ENCODE measurements around the gene NRP1.

The NRP1 gene

GRCh38 chr10:33368086-33368485, 33.6 kb upstream of the NRP1 start:
- H3K9me3 ChIP-seq (ENCODE audit: control insufficient read depth in 1 of 2, low read length in 2 of 2): peaks cover 0 to 8% of the 10 kb centered on the region in 2 donors
- no peak overlapping the region for H3K27ac ChIP-seq (ENCODE audit: low read length)
- no peaks in the 10 kb centered on the region for H3K4me1 ChIP-seq (ENCODE audit: control insufficient read depth in 1 of 2, insufficient read depth in 2 of 2, low read length in 2 of 2)
- H3K27me3 ChIP-seq (ENCODE audit: low read depth, low read length): no peaks in the 10 kb centered on the region
- H3K36me3 ChIP-seq (ENCODE audit: control insufficient read depth in 1 of 2, insufficient read depth in 2 of 2, low read length in 2 of 2): no peaks in the 10 kb centered on the region
- no peak overlapping the region for H3K4me3 ChIP-seq (ENCODE audit: low read depth in 1 of 2, low read length in 2 of 2)

GRCh38 chr10:33365871-33366411, 31.5 kb upstream of the NRP1 start:
- Histone ChIP-seq H3K9me3 (ENCODE audit: control insufficient read depth in 1 of 2, low read length in 2 of 2) (peaks cover 0 to 8% of the 10 kb centered on the region in 2 donors), H3K4me1 (ENCODE audit: control insufficient read depth in 1 of 2, insufficient read depth in 2 of 2, low read length in 2 of 2) (no peaks in the 10 kb centered on the region), H3K4me3 (ENCODE audit: low read depth in 1 of 2, low read length in 2 of 2) (no peak overlapping the region), H3K27ac (ENCODE audit: low read length) (no peak overlapping the region), H3K27me3 (ENCODE audit: low read depth, low read length) (no peaks in the 10 kb centered on the region), H3K36me3 (ENCODE audit: control insufficient read depth in 1 of 2, insufficient read depth in 2 of 2, low read length in 2 of 2) (no peaks in the 10 kb centered on the region)

DNA sequence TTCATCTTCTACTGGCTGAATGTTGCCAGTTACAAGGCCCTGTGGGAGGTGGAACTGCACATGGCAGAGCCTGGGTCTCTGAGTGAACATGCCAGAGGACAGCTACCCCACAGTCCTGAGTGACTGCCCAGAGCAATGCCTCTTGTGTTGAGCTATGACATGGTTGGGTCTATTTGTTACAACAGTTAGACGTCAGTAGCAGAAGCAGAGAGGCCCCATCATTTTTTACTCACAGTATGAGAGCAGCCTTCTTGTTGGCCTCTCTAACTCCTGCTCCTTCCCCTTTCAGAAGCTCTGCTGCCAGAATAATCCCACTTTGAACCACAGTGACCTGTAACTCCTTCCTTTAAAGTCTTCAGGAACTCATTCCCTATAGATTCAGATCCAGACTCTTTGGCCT, 30.8 kb upstream of the NRP1 start:
- H3K9me3 ChIP-seq (ENCODE audit: control insufficient read depth in 1 of 2, low read length in 2 of 2): peaks cover 0 to 8% of the 10 kb centered on the region in 2 donors
- H3K27me3 ChIP-seq (ENCODE audit: low read depth, low read length): no peaks in the 10 kb centered on the region
- no peak overlapping the region for H3K27ac ChIP-seq (ENCODE audit: low read length)
- no peaks in the 10 kb centered on the region for H3K4me1 ChIP-seq (ENCODE audit: control insufficient read depth in 1 of 2, insufficient read depth in 2 of 2, low read length in 2 of 2)
- H3K4me3 ChIP-seq (ENCODE audit: low read depth in 1 of 2, low read length in 2 of 2): no peak overlapping the region
- H3K36me3 ChIP-seq (ENCODE audit: control insufficient read depth in 1 of 2, insufficient read depth in 2 of 2, low read length in 2 of 2): no peaks in the 10 kb centered on the region

GRCh38 chr10:33363106-33363505, 28.6 kb upstream of the NRP1 start:
- H3K27ac ChIP-seq (ENCODE audit: low read length): no peak overlapping the region
- H3K27me3 ChIP-seq (ENCODE audit: low read depth, low read length): no peaks in the 10 kb centered on the region
- no peak overlapping the region for H3K4me3 ChIP-seq (ENCODE audit: low read depth in 1 of 2, low read length in 2 of 2)
- H3K4me1 ChIP-seq (ENCODE audit: control insufficient read depth in 1 of 2, insufficient read depth in 2 of 2, low read length in 2 of 2): no peaks in the 10 kb centered on the region
- no peaks in the 10 kb centered on the region for H3K36me3 ChIP-seq (ENCODE audit: control insufficient read depth in 1 of 2, insufficient read depth in 2 of 2, low read length in 2 of 2)
- peaks cover 0 to 8% of the 10 kb centered on the region in 2 donors for H3K9me3 ChIP-seq (ENCODE audit: control insufficient read depth in 1 of 2, low read length in 2 of 2)

DNA sequence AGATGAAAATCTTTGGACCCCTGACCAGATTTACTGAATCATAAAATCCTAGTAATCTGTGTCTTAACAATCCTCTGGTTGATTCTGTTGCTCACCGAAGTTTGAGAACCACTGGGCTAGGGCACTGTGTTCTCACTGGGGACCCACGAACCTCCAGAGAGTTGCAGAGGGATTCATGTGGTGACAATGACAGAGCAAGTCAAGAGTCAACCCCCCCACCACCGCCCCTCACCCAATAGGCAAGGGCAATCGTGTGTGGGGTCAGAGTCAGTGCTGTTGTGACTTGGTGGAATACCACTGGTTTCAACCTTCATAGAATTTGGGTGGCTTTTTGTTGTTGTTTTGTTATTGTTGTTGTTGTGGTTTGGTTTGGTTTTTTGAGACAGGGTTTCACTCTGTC, 23.5 kb upstream of the NRP1 start:
- H3K9me3 ChIP-seq (ENCODE audit: control insufficient read depth in 1 of 2, low read length in 2 of 2): no peaks in the 10 kb centered on the region
- no peaks in the 10 kb centered on the region for H3K27me3 ChIP-seq (ENCODE audit: low read depth, low read length)
- H3K36me3 ChIP-seq (ENCODE audit: control insufficient read depth in 1 of 2, insufficient read depth in 2 of 2, low read length in 2 of 2): no peaks in the 10 kb centered on the region
- no peak overlapping the region for H3K27ac ChIP-seq (ENCODE audit: low read length)
- H3K4me1 ChIP-seq (ENCODE audit: control insufficient read depth in 1 of 2, insufficient read depth in 2 of 2, low read length in 2 of 2): no peaks in the 10 kb centered on the region
- H3K4me3 ChIP-seq (ENCODE audit: low read depth in 1 of 2, low read length in 2 of 2): no peak overlapping the region

DNA sequence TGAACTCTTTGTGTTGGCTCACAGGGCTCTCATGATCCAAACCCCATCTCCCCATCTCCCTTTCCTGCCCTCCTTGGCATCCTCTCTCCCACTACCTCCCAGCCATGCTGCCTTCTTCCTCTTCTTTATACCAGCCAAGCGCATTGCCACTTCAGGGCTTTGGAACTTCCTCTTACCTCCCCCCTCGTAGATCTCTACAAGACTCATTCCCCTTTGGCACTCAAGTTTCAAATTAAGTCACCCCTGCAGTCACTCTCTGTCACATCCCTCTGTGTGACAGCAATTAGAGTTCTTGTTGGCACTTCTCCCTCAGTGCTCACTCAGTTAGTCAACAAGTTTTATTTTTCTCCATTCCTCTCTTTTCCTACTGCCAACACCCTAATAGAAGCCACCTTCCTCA, 20.8 kb upstream of the NRP1 start:
- no peaks in the 10 kb centered on the region for H3K27me3 ChIP-seq (ENCODE audit: low read depth, low read length)
- no peak overlapping the region for H3K4me3 ChIP-seq (ENCODE audit: low read depth in 1 of 2, low read length in 2 of 2)

DNA sequence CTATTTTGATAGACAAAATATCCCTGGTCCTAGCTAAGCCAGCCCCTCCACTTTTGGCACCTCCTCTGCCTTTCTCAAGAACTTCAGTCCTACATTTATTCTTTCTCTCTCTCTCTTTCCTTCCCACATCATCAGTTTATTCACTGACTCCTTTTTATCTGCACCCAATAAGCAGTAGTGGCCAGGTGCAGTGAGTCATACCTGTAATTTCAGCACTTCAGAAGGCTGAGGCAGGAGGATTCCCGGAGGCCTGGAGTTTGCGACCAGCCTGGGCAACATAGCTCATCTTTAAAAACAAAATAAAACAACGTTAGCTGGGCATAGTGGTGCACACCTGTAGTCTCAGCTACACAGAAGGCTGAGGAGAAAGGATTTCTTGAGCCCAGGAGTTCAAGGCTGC, 19.4 kb upstream of the NRP1 start:
- Histone ChIP-seq H3K36me3 (ENCODE audit: control insufficient read depth in 1 of 2, insufficient read depth in 2 of 2, low read length in 2 of 2) (no peaks in the 10 kb centered on the region), H3K4me3 (ENCODE audit: low read depth in 1 of 2, low read length in 2 of 2) (no peak overlapping the region), H3K27ac (ENCODE audit: low read length) (no peak overlapping the region), H3K9me3 (ENCODE audit: control insufficient read depth in 1 of 2, low read length in 2 of 2) (no peaks in the 10 kb centered on the region), H3K4me1 (ENCODE audit: control insufficient read depth in 1 of 2, insufficient read depth in 2 of 2, low read length in 2 of 2) (no peaks in the 10 kb centered on the region), H3K27me3 (ENCODE audit: low read depth, low read length) (no peaks in the 10 kb centered on the region)

More for the DNA sequence above, 20.8 kb upstream of the NRP1 start:
- Histone ChIP-seq H3K36me3 (ENCODE audit: control insufficient read depth in 1 of 2, insufficient read depth in 2 of 2, low read length in 2 of 2) (no peaks in the 10 kb centered on the region), H3K4me1 (ENCODE audit: control insufficient read depth in 1 of 2, insufficient read depth in 2 of 2, low read length in 2 of 2) (no peaks in the 10 kb centered on the region), H3K27ac (ENCODE audit: low read length) (no peak overlapping the region), H3K9me3 (ENCODE audit: control insufficient read depth in 1 of 2, low read length in 2 of 2) (no peaks in the 10 kb centered on the region)

DNA sequence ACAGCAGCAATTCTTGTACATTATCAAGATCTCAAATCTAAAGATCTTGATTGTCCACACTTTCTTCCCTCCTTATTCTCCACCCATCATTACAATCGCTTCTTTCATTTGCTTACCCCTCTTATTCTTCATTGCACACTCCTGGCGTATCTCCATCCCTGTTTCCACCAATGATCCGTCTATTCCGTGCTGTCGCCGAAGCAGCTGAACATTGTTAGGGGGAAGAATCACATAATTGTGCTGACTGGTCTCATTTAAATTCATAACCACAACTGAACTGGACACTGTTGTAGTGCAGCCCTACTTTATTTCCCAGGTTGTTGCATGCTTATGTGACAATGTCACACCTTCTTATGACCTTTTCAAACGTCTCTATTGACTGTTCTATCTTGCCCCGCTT, 18.9 kb upstream of the NRP1 start:
- H3K9me3 ChIP-seq (ENCODE audit: control insufficient read depth in 1 of 2, low read length in 2 of 2): no peaks in the 10 kb centered on the region
- no peaks in the 10 kb centered on the region for H3K36me3 ChIP-seq (ENCODE audit: control insufficient read depth in 1 of 2, insufficient read depth in 2 of 2, low read length in 2 of 2)
- H3K4me3 ChIP-seq (ENCODE audit: low read depth in 1 of 2, low read length in 2 of 2): no peak overlapping the region
- no peaks in the 10 kb centered on the region for H3K4me1 ChIP-seq (ENCODE audit: control insufficient read depth in 1 of 2, insufficient read depth in 2 of 2, low read length in 2 of 2)
- H3K27me3 ChIP-seq (ENCODE audit: low read depth, low read length): no peaks in the 10 kb centered on the region
- no peak overlapping the region for H3K27ac ChIP-seq (ENCODE audit: low read length)

DNA sequence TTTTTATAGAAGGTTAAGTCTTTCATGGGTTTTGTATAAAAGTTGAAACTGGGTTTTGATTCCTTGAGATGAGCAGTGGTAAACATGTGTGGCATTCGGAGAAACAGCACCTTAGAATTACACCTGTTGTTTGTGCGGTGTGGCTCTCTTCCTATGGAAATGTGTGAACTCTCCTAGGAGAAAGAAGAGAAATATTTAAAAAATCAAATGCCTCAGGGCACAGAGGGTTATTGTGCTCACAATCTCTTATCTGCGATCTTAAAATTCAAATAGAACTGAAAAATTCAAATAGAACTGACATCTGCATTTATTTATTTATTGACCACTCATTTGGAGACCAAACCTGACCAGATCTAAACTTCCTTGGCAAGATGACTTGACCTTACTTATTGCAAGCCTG, 18.1 kb upstream of the NRP1 start:
- Histone ChIP-seq H3K9me3 (ENCODE audit: control insufficient read depth in 1 of 2, low read length in 2 of 2) (no peaks in the 10 kb centered on the region), H3K4me3 (ENCODE audit: low read depth in 1 of 2, low read length in 2 of 2) (no peak overlapping the region), H3K36me3 (ENCODE audit: control insufficient read depth in 1 of 2, insufficient read depth in 2 of 2, low read length in 2 of 2) (no peaks in the 10 kb centered on the region), H3K27ac (ENCODE audit: low read length) (no peak overlapping the region), H3K4me1 (ENCODE audit: control insufficient read depth in 1 of 2, insufficient read depth in 2 of 2, low read length in 2 of 2) (no peaks in the 10 kb centered on the region), H3K27me3 (ENCODE audit: low read depth, low read length) (no peaks in the 10 kb centered on the region)

DNA sequence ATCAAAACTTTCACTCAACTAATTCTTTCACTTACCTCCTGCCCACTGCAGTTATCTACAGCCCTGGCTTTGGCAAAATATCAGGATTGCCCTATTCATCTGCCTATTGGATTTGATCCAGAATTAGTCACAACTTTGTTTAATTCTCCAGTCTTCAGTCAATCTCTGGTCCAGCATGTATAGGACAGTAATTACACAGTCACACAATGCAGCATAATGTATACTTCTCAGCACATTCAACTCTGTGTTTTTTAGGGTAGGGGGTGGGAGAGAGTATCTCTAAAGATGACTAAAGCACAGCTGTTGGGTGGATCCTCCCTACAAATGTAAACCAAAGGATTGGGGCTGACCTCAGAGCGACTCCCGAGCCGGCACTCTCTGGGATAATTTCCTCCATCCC, 17.7 kb upstream of the NRP1 start:
- Histone ChIP-seq H3K36me3 (ENCODE audit: control insufficient read depth in 1 of 2, insufficient read depth in 2 of 2, low read length in 2 of 2) (no peaks in the 10 kb centered on the region), H3K27ac (ENCODE audit: low read length) (no peak overlapping the region), H3K4me3 (ENCODE audit: low read depth in 1 of 2, low read length in 2 of 2) (no peak overlapping the region), H3K4me1 (ENCODE audit: control insufficient read depth in 1 of 2, insufficient read depth in 2 of 2, low read length in 2 of 2) (no peaks in the 10 kb centered on the region), H3K27me3 (ENCODE audit: low read depth, low read length) (no peaks in the 10 kb centered on the region), H3K9me3 (ENCODE audit: control insufficient read depth in 1 of 2, low read length in 2 of 2) (no peaks in the 10 kb centered on the region)

DNA sequence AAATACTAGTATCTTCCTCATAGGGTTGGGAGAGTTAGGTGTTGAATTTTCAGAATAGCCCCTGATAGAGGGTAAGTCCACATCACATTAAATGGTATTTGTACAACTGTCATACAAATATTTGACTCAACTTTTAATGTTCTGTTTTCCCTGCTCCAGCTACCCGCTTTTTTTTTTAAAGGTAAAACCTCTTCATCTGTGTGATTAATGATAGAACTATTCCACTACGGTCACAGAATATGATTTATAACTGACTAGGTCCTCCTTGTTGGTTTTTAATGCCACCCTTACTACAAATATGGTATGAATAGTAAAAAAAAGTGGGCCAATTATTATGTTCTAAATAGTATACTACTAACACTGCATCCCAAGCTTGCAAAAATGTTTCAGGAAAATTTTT, 15.6 kb upstream of the NRP1 start:
- H3K9me3 ChIP-seq (ENCODE audit: control insufficient read depth in 1 of 2, low read length in 2 of 2): no peaks in the 10 kb centered on the region
- no peaks in the 10 kb centered on the region for H3K36me3 ChIP-seq (ENCODE audit: control insufficient read depth in 1 of 2, insufficient read depth in 2 of 2, low read length in 2 of 2)
- H3K27ac ChIP-seq (ENCODE audit: low read length): no peak overlapping the region
- H3K4me3 ChIP-seq (ENCODE audit: low read depth in 1 of 2, low read length in 2 of 2): no peak overlapping the region
- H3K4me1 ChIP-seq (ENCODE audit: control insufficient read depth in 1 of 2, insufficient read depth in 2 of 2, low read length in 2 of 2): no peaks in the 10 kb centered on the region
- H3K27me3 ChIP-seq (ENCODE audit: low read depth, low read length): no peaks in the 10 kb centered on the region

- no peak overlapping the region for H3K27ac ChIP-seq (ENCODE audit: low read length)
- H3K27me3 ChIP-seq (ENCODE audit: low read depth, low read length): no peaks in the 10 kb centered on the region
- H3K4me1 ChIP-seq (ENCODE audit: control insufficient read depth in 1 of 2, insufficient read depth in 2 of 2, low read length in 2 of 2): no peaks in the 10 kb centered on the region
- H3K9me3 ChIP-seq (ENCODE audit: control insufficient read depth in 1 of 2, low read length in 2 of 2): no peaks in the 10 kb centered on the region
- no peak overlapping the region for H3K4me3 ChIP-seq (ENCODE audit: low read depth in 1 of 2, low read length in 2 of 2)
- H3K36me3 ChIP-seq (ENCODE audit: control insufficient read depth in 1 of 2, insufficient read depth in 2 of 2, low read length in 2 of 2): no peaks in the 10 kb centered on the region
Observed at GRCh38 chr10:33349268-33349667, 14.8 kb upstream of the NRP1 start.

Data from muscle layer of duodenum (tissue), 2 donors.